DOHH2 (cell line): ENCODE measurements around the gene LPA.

Experiments
- EZH2phosphoT487 ChIP-seq: fragments of 200-600 bp; sonication (generic); IDR thresholded peaks from 2 replicates; pipeline ENCODE4 v1.6.1; 2017; ENCODE audit warnings: borderline replicate concordance, mild to moderate bottlenecking, antibody characterized with exemption, low read length, moderate library complexity, mixed read lengths
- TF ChIP-seq, protein P1 (sequence below): fragments of 200-600 bp; sonication (generic); IDR thresholded peaks from one replicate; pipeline ENCODE4 v1.5.1; 2014; ENCODE audit warnings: antibody characterized with exemption, mild to moderate bottlenecking, low read depth, low read length; ENCODE audit not compliant: poor library complexity, severe bottlenecking

DNA sequence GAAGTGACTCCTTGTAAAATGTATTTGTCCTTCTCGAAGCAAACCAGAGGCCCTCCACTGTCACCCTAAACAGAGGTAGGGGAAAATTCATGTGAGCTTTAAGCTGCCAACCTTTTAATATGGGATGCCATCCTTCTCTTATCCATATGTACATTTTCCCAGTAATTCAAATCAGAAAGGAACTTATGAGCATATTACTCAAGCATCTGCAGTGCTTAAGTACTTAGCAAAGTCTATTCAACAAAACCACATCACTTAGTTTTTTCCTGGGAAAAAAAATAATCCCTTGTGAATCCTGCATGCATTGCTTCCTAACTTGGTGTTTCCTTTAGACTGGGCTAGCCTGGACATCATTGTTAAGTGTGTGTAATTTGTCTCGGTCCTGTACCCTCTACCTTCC is 132.2 kb downstream of the LPA start:
- TF ChIP-seq, protein P1, sequence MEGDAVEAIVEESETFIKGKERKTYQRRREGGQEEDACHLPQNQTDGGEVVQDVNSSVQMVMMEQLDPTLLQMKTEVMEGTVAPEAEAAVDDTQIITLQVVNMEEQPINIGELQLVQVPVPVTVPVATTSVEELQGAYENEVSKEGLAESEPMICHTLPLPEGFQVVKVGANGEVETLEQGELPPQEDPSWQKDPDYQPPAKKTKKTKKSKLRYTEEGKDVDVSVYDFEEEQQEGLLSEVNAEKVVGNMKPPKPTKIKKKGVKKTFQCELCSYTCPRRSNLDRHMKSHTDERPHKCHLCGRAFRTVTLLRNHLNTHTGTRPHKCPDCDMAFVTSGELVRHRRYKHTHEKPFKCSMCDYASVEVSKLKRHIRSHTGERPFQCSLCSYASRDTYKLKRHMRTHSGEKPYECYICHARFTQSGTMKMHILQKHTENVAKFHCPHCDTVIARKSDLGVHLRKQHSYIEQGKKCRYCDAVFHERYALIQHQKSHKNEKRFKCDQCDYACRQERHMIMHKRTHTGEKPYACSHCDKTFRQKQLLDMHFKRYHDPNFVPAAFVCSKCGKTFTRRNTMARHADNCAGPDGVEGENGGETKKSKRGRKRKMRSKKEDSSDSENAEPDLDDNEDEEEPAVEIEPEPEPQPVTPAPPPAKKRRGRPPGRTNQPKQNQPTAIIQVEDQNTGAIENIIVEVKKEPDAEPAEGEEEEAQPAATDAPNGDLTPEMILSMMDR, result no peak
- no peak for TF ChIP-seq EZH2phosphoT487
